Measurements from ENCODE around the gene GSK3B.

GSK3B gene

DNA sequence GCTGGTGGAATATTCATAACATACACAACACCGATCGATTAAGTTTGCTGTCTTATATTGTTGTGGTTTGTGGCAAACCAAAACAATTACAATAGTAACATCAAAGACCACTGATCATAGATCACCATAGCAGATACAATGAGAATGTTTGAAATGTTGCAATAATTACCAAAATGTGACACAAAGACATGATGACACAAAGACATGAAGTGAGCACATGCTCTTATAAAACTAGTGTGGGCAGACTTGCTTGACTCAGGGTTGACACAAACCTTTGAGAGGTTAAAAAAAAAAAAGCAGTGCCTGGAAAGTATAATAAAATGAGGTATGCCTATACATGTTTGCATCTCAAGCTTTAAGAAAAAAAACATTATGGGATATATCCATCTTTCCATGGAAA is 182.0 kb downstream of the GSK3B start:
- Histone ChIP-seq H3K27ac (ENCODE audit: insufficient read depth in 1 of 2, low read depth in 1 of 2, low read length in 2 of 2, poor library complexity in 1 of 2, severe bottlenecking in 2 of 2) (no peak overlapping the region), H3K4me3 (ENCODE audit: control insufficient read depth in 1 of 7, extremely low read depth in 1 of 7, insufficient read depth in 4 of 7, low read depth in 2 of 7, low read length in 6 of 7) (no peak overlapping the region), H3K9me3 (ENCODE audit: control extremely low read depth in 1 of 5, control insufficient read depth in 4 of 5, insufficient read depth in 2 of 5, low read depth in 1 of 5, low read length in 4 of 5) (no peaks in the 10 kb centered on the region), H3K4me1 (ENCODE audit: control extremely low read depth in 1 of 4, control insufficient read depth in 4 of 4, insufficient read depth in 4 of 4, low read length in 3 of 4) (peaks cover 0 to 2% (median 0%) of the 10 kb centered on the region in 4 experiments), H3K36me3 (ENCODE audit: control insufficient read depth in 4 of 4, insufficient read depth in 4 of 4, low read length in 3 of 4) (peaks cover 9 to 42% (median 16%) of the 10 kb centered on the region in 4 experiments), H3K27me3 (replicated peaks in 2 of 5; ENCODE audit: control insufficient read depth in 4 of 5, insufficient read depth in 5 of 5, low read length in 4 of 5) (no peaks in the 10 kb centered on the region)
- ChIA-PET POLR2A (no interaction called here), CTCF (interaction anchor here (0.6 to 1.1 kb wide), 2 partner anchors 25 to 257 kb away, joined by 3 to 4 read pairs; no protein-coding TSS in a partner anchor)
- DNase-seq, result no peak
- WGBS (ENCODE audit: insufficient coverage), result no CpG with 5 or more reads among the region's 2 CpGs

DNA sequence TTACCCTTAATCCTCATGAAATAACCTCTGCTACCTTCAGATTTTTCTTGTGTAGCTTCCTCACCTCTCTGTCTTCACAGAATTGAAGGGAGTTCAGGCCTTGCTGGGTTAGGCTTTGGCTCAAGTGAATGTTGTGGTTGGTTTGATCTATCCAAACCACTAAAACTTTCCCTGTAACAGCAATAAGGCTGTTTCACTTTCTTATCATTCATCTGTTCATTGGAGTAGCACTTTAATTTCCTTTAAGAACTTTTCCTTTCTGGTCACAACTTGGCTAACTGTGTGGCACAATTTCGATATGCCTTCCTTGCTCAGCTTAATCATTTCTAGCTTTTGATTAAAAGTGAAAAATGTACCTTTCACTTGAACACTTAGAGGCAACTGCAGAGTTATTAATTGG is 182.5 kb downstream of the GSK3B start:
- CTCF ChIA-PET, result interaction anchor here (0.6 to 1.1 kb wide), 2 partner anchors 25 to 258 kb away, joined by 3 to 4 read pairs; no protein-coding TSS in a partner anchor
- peaks cover 9 to 42% (median 16%) of the 10 kb centered on the region in 4 experiments for H3K36me3 ChIP-seq (ENCODE audit: control insufficient read depth in 4 of 4, insufficient read depth in 4 of 4, low read length in 3 of 4)

DNA sequence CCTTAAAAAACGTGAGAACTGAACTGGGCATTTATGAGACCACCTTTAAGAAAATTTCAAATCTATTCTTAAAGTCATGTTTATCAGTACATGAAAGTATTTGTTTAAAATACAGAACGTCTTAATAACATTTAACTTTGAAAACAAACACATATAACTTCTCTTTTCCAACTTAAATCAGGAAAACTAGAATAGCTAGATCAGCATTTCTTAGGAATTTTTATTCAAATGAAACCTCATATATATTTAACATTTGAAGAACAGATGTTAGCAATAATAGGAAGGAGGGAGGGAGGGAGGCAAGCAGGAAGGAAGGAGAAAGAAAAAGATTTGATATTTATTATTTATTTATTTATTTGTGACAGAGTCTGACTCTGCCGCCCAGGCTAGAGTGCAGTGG is 192.2 kb downstream of the GSK3B start:
- H3K36me3 ChIP-seq (ENCODE audit: control insufficient read depth in 4 of 4, insufficient read depth in 4 of 4, low read length in 3 of 4), result peaks cover 2 to 20% (median 10%) of the 10 kb centered on the region in 4 experiments
- no peak for DNase-seq
- no peak overlapping the region for H3K27ac ChIP-seq (ENCODE audit: insufficient read depth in 1 of 2, low read depth in 1 of 2, low read length in 2 of 2, poor library complexity in 1 of 2, severe bottlenecking in 2 of 2)
- CTCF ChIA-PET, result interaction anchor here (1.2 to 1.8 kb wide), 2 partner anchors 10 to 245 kb away, joined by 3 to 6 read pairs; no protein-coding TSS in a partner anchor
- no peaks in the 10 kb centered on the region for H3K4me1 ChIP-seq (ENCODE audit: control extremely low read depth in 1 of 4, control insufficient read depth in 4 of 4, insufficient read depth in 4 of 4, low read length in 3 of 4)
- H3K4me3 ChIP-seq (ENCODE audit: control insufficient read depth in 1 of 7, extremely low read depth in 1 of 7, insufficient read depth in 4 of 7, low read depth in 2 of 7, low read length in 6 of 7), result no peak overlapping the region
- POLR2A ChIA-PET, result no interaction called here
- no peaks in the 10 kb centered on the region for H3K9me3 ChIP-seq (ENCODE audit: control extremely low read depth in 1 of 5, control insufficient read depth in 4 of 5, insufficient read depth in 2 of 5, low read depth in 1 of 5, low read length in 4 of 5)
- no peaks in the 10 kb centered on the region for H3K27me3 ChIP-seq (replicated peaks in 2 of 5; ENCODE audit: control insufficient read depth in 4 of 5, insufficient read depth in 5 of 5, low read length in 4 of 5)
- no CpG with 5 or more reads among the region's 3 CpGs for WGBS (ENCODE audit: insufficient coverage)

More for the DNA sequence above, 182.5 kb downstream of the GSK3B start:
- Histone ChIP-seq H3K27me3 (replicated peaks in 2 of 5; ENCODE audit: control insufficient read depth in 4 of 5, insufficient read depth in 5 of 5, low read length in 4 of 5) (no peaks in the 10 kb centered on the region), H3K4me1 (ENCODE audit: control extremely low read depth in 1 of 4, control insufficient read depth in 4 of 4, insufficient read depth in 4 of 4, low read length in 3 of 4) (peaks cover 0 to 2% (median 0%) of the 10 kb centered on the region in 4 experiments), H3K27ac (ENCODE audit: insufficient read depth in 1 of 2, low read depth in 1 of 2, low read length in 2 of 2, poor library complexity in 1 of 2, severe bottlenecking in 2 of 2) (no peak overlapping the region), H3K9me3 (ENCODE audit: control extremely low read depth in 1 of 5, control insufficient read depth in 4 of 5, insufficient read depth in 2 of 5, low read depth in 1 of 5, low read length in 4 of 5) (no peaks in the 10 kb centered on the region), H3K4me3 (ENCODE audit: control insufficient read depth in 1 of 7, extremely low read depth in 1 of 7, insufficient read depth in 4 of 7, low read depth in 2 of 7, low read length in 6 of 7) (no peak overlapping the region)
- 0% methylated on average over 1 of the region's 1 CpG for WGBS (ENCODE audit: insufficient coverage)
- POLR2A ChIA-PET, result no interaction called here
- no peak for DNase-seq

DNA sequence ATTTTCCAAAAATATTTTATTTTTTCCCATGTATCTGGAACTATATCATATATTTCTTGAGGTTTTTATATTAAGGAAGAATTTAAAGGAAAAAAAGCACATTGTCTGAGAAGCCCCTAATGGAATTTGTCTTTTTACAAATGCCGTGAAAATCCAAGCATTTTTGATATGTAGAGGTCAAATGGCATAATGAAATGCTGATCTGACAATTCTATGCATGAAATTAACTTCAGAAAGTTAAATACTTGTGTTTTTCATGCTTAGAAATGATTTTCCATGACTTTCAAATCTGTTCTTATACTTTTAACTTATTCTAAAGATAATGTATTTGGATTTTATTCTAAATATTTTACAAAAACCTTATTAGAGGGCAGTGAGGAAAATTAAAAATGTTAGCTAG is 193.1 kb downstream of the GSK3B start:
- Histone ChIP-seq H3K4me1 (ENCODE audit: control extremely low read depth in 1 of 4, control insufficient read depth in 4 of 4, insufficient read depth in 4 of 4, low read length in 3 of 4) (no peaks in the 10 kb centered on the region), H3K27ac (ENCODE audit: insufficient read depth in 1 of 2, low read depth in 1 of 2, low read length in 2 of 2, poor library complexity in 1 of 2, severe bottlenecking in 2 of 2) (no peak overlapping the region), H3K9me3 (ENCODE audit: control extremely low read depth in 1 of 5, control insufficient read depth in 4 of 5, insufficient read depth in 2 of 5, low read depth in 1 of 5, low read length in 4 of 5) (no peaks in the 10 kb centered on the region), H3K4me3 (ENCODE audit: control insufficient read depth in 1 of 7, extremely low read depth in 1 of 7, insufficient read depth in 4 of 7, low read depth in 2 of 7, low read length in 6 of 7) (no peak overlapping the region), H3K36me3 (ENCODE audit: control insufficient read depth in 4 of 4, insufficient read depth in 4 of 4, low read length in 3 of 4) (peaks cover 2 to 20% (median 10%) of the 10 kb centered on the region in 4 experiments), H3K27me3 (replicated peaks in 2 of 5; ENCODE audit: control insufficient read depth in 4 of 5, insufficient read depth in 5 of 5, low read length in 4 of 5) (no peaks in the 10 kb centered on the region)
- DNase-seq, result no peak
- ChIA-PET POLR2A (no interaction called here), CTCF (interaction anchor here (1.2 to 1.8 kb wide), 2 partner anchors 9 to 246 kb away, joined by 3 to 6 read pairs; no protein-coding TSS in a partner anchor)
- no CpG with 5 or more reads among the region's 1 CpG for WGBS (ENCODE audit: insufficient coverage)

DNA sequence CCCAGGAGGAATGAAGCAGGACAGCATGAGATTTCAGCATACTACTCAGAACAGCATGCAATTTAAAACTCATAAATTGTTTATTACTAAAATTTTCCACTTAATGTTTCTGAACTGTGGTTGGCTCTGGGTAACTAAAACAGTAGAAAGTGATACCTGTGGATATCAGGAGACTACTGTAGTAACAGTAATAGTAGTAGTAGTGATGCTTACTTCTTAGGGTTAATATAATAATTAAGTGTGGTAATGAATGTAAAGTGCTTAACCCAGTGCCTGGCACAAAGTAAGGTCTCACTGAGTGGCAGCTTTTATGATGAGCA is 195.1 kb downstream of the GSK3B start:
- ChIA-PET POLR2A (no interaction called here), CTCF (no interaction called here)
- Histone ChIP-seq H3K27me3 (replicated peaks in 2 of 5; ENCODE audit: control insufficient read depth in 4 of 5, insufficient read depth in 5 of 5, low read length in 4 of 5) (no peaks in the 10 kb centered on the region), H3K4me1 (ENCODE audit: control extremely low read depth in 1 of 4, control insufficient read depth in 4 of 4, insufficient read depth in 4 of 4, low read length in 3 of 4) (no peaks in the 10 kb centered on the region), H3K4me3 (ENCODE audit: control insufficient read depth in 1 of 7, extremely low read depth in 1 of 7, insufficient read depth in 4 of 7, low read depth in 2 of 7, low read length in 6 of 7) (no peak overlapping the region), H3K27ac (ENCODE audit: insufficient read depth in 1 of 2, low read depth in 1 of 2, low read length in 2 of 2, poor library complexity in 1 of 2, severe bottlenecking in 2 of 2) (no peak overlapping the region), H3K9me3 (ENCODE audit: control extremely low read depth in 1 of 5, control insufficient read depth in 4 of 5, insufficient read depth in 2 of 5, low read depth in 1 of 5, low read length in 4 of 5) (no peaks in the 10 kb centered on the region), H3K36me3 (ENCODE audit: control insufficient read depth in 4 of 4, insufficient read depth in 4 of 4, low read length in 3 of 4) (peaks cover 0 to 20% (median 14%) of the 10 kb centered on the region in 4 experiments)
- no peak for DNase-seq

DNA sequence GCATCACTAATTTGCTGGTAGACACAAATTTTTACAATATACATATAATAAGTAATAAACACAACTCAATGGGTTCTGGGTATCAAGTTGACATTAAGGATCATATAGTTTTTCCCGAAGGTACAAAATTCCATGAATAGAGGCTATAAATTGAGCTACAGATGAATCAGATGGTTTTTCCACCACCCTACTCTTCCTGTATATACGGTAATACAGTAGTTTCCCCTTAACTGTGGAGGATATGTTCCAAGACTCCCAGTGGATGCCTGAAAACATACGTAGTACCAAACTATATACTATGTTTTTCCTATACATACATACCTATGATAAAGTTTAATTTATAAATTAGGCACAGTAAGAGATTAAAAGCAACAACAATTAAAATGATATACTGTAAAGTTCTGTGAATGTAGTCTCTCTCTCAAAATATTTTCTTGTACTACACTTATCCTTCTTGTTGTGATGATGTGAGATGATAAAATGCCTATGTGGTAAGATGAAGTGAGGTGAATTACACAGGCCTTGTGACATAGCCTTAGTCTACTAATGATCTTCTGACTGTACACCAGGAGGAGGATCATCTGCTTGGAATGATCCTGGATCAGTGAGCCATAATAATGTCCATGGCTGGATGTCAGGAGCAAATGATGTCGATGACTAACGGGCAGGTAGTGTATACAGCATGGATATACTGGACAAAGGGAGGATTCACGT is 195.6 kb downstream of the GSK3B start:
- Histone ChIP-seq H3K4me3 (ENCODE audit: control insufficient read depth in 1 of 7, extremely low read depth in 1 of 7, insufficient read depth in 4 of 7, low read depth in 2 of 7, low read length in 6 of 7) (no peak overlapping the region), H3K4me1 (ENCODE audit: control extremely low read depth in 1 of 4, control insufficient read depth in 4 of 4, insufficient read depth in 4 of 4, low read length in 3 of 4) (no peaks in the 10 kb centered on the region), H3K36me3 (ENCODE audit: control insufficient read depth in 4 of 4, insufficient read depth in 4 of 4, low read length in 3 of 4) (peaks cover 0 to 19% (median 13%) of the 10 kb centered on the region in 4 experiments), H3K9me3 (ENCODE audit: control extremely low read depth in 1 of 5, control insufficient read depth in 4 of 5, insufficient read depth in 2 of 5, low read depth in 1 of 5, low read length in 4 of 5) (no peaks in the 10 kb centered on the region), H3K27me3 (replicated peaks in 2 of 5; ENCODE audit: control insufficient read depth in 4 of 5, insufficient read depth in 5 of 5, low read length in 4 of 5) (no peaks in the 10 kb centered on the region), H3K27ac (ENCODE audit: insufficient read depth in 1 of 2, low read depth in 1 of 2, low read length in 2 of 2, poor library complexity in 1 of 2, severe bottlenecking in 2 of 2) (no peak overlapping the region)
- POLR2A ChIA-PET, result no interaction called here
- CTCF ChIA-PET, result interaction anchor here (1.7 kb wide), 1 partner anchor 285 kb away, joined by 4 read pairs; no protein-coding TSS in a partner anchor
- DNase-seq, result no peak
- WGBS (ENCODE audit: insufficient coverage), result 100% methylated on average over 2 of the region's 6 CpGs

DNA sequence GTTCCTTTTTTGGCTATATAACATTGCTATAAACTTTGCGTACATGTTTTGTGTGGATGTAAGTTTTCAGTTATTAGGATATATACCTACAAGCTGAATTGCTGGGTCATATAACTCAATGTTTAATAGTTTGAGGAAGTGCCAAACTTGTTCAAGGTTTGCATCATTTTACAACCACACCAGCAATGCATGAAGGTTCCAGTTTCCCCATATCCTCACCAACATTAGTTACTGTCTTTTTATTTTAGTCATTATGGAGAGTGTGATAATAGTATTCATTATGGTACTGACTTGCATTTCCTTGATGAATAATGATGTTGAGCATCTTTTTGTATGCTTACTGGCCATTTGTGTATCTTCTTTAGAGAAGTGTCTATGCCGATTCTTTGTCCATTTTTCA is 200.1 kb downstream of the GSK3B start:
- no peak overlapping the region for H3K27ac ChIP-seq (ENCODE audit: insufficient read depth in 1 of 2, low read depth in 1 of 2, low read length in 2 of 2, poor library complexity in 1 of 2, severe bottlenecking in 2 of 2)
- no CpG with 5 or more reads among the region's 2 CpGs for WGBS (ENCODE audit: insufficient coverage)
- no peak overlapping the region for H3K4me3 ChIP-seq (ENCODE audit: control insufficient read depth in 1 of 7, extremely low read depth in 1 of 7, insufficient read depth in 4 of 7, low read depth in 2 of 7, low read length in 6 of 7)
- CTCF ChIA-PET, result interaction anchor here (0.7 to 5.7 kb wide), 6 partner anchors 11 to 350 kb away, joined by 3 to 49 read pairs (median 4); no protein-coding TSS in a partner anchor
- H3K9me3 ChIP-seq (ENCODE audit: control extremely low read depth in 1 of 5, control insufficient read depth in 4 of 5, insufficient read depth in 2 of 5, low read depth in 1 of 5, low read length in 4 of 5), result peaks cover 0 to 3% (median 0%) of the 10 kb centered on the region in 5 experiments
- H3K4me1 ChIP-seq (ENCODE audit: control extremely low read depth in 1 of 4, control insufficient read depth in 4 of 4, insufficient read depth in 4 of 4, low read length in 3 of 4), result peaks cover 0 to 3% (median 0%) of the 10 kb centered on the region in 4 experiments
- POLR2A ChIA-PET, result interaction anchor here (0.6 kb wide), 1 partner anchor 200 kb away, joined by 3 read pairs; the partner anchor contains the start of gene GSK3B
- H3K36me3 ChIP-seq (ENCODE audit: control insufficient read depth in 4 of 4, insufficient read depth in 4 of 4, low read length in 3 of 4), result peaks cover 0 to 12% (median 9%) of the 10 kb centered on the region in 4 experiments
- DNase-seq, result peak in 2 of 3 donors; percentile 22 to 30
- H3K27me3 ChIP-seq (replicated peaks in 2 of 5; ENCODE audit: control insufficient read depth in 4 of 5, insufficient read depth in 5 of 5, low read length in 4 of 5), result no peaks in the 10 kb centered on the region
